Cortex of kidney (tissue), 1 donor: ENCODE results near the gene TXK.

Experiments
- DNase-seq: peaks from one replicate; lab custom pipeline; 2025; lab: John Stamatoyannopoulos, UW

The TXK gene

GRCh38 chr4:48051078-48051477 lies 83.0 kb downstream of the TXK start:
- DNase-seq: no peak

GRCh38 chr4:48049483-48049882 lies 84.6 kb downstream of the TXK start:
- DNase-seq: no peak

GRCh38 chr4:48047896-48048295 lies 86.2 kb downstream of the TXK start:
- DNase-seq: no peak

GRCh38 chr4:48047421-48047844 lies 86.6 kb downstream of the TXK start:
- no peak for DNase-seq

GRCh38 chr4:48046059-48046458 lies 88.0 kb downstream of the TXK start:
- no peak for DNase-seq

DNA sequence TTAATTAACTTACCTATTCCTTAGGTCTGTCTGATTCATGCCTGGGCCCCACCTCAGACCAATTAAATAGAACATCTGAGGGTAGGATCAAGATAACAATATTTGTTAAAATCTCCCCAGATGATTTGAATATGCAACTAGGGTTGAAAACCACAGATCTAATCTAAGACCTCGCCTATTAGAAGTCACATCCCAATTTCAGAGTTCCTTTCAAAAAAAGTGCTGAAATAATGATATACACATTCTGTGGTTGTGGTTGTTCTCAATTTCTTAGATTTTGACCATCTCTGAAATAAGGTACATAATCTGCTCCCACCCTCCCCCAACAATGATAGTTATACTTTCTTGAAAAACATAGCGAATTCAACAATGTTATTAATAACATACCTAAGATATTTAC lies 89.8 kb downstream of the TXK start:
- no peak for DNase-seq

DNA sequence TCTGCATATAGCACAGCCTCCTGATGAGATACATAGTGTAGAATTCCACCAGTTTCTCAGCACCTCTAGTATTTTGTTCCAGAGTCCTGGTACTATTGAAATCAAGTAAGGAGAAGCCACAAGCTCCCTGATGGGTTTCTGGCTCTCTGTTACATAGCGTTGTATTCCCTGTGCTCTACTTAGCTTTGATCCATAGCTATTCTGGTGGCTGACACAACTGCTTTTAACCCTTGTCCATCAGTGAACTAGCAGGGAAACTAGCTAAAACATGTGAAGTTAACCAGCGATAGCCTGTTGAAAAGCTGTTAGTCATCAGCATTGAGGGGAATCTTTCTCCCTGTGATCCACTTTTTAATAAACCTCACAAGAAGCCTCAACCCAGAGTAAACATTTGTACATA lies 90.5 kb downstream of the TXK start:
- no peak for DNase-seq

GRCh38 chr4:48042979-48043461 lies 91.0 kb downstream of the TXK start:
- no peak for DNase-seq

- DNase-seq: no peak
Measured at GRCh38 chr4:48041535-48042137, 92.4 kb downstream of the TXK start.

DNA sequence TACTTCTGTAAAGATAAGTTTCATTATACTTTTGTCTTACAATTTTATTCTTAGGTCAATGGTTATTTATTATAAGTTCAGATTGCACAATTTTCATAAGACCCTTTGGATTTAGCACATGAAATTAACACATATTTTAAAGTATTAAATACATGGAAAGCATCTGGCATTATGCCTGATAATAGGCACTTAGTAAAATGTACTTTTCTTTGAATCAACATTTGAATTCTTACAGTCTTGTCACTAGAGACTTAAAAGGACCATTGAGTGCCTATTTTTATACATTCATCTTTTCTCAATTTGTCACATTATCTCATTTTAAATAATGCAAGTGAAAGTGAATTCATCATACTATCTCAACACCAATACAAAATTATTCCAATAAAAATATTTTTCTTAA lies 94.5 kb downstream of the TXK start:
- DNase-seq: no peak

DNA sequence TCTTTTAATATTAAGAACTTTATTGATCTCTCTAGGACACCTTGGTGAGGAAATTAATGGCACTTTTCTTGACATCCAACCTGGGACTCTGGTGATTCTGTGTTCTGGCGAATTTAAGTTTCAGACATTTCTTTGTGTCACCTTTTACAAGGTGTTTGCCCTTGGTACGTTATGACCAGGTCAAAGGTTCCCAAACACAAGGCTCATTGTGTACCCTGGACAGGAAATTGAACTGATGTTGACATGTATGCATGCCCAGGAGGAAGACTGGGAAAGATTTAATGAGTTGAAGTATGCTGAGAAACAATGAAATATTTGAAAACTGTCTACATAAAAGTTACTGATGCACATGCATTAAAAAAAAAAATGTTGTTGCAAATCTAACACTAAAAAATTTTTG lies 95.4 kb downstream of the TXK start:
- no peak for DNase-seq

DNA sequence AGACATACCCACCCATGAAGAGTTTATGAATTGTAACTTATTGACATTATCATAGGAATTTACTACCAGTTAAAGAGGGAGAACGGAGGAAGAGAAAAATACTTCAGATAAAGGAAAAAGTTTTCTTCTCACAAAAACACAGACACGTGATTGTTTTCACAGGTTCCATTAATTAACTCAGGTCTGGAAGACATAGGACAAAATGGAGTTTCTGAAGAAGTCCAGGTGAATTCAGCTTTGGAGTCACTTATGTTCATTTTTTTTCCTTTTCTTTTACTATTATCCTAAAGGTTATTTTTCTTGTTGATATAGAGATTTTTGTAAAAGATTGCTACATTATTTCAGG lies 97.0 kb downstream of the TXK start:
- DNase-seq: no peak

- no peak for DNase-seq
Measured at GRCh38 chr4:48035952-48036351, 98.1 kb downstream of the TXK start.

- no peak for DNase-seq
Measured at GRCh38 chr4:48033825-48034413, 100.1 kb downstream of the TXK start.

DNA sequence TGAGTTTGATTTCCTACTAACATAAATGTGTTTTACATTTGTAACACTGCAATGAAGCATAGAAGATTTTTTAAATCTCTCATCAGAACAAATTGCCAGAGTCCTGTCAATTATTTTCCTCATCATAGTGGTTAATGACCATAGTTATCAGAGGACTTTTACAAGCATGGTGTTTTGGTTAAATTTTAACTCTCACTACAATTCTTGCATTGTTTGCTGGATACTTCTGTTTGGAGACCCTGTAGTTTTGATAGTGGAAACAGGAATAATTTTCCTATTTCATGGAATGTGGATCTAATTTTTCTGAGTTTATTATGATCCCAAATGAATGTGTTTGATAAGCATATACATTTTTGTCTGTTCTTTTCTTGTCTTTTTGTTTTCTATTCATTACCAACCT lies 100.6 kb downstream of the TXK start:
- DNase-seq: no peak

DNA sequence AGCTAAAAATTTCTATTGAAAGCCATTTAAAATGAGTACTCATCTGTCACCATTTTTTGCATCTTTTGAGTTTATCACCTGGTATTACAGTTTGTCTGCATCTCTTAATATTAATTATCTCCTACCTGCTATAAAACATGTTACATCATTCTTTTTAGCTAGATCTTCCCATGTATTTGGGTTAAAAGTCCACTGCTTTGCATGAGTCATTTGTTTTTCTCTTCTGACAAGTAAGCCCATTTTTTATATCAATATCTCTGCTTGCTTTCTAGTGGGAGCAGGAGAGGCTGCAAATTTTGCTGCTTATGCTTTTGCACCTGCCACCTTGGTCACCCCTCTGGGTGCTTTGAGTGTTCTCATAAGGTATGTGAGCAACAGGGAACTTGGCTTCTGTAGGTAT lies 101.3 kb downstream of the TXK start:
- DNase-seq: no peak

- DNase-seq: no peak
Measured at GRCh38 chr4:48031802-48032525, 102.1 kb downstream of the TXK start.

GRCh38 chr4:48030470-48030869 lies 103.6 kb downstream of the TXK start:
- DNase-seq: no peak

GRCh38 chr4:48028696-48029095 lies 105.4 kb downstream of the TXK start:
- DNase-seq: no peak

- DNase-seq: no peak
Measured at GRCh38 chr4:48027653-48028052, 106.4 kb downstream of the TXK start.

- DNase-seq: no peak
Measured at GRCh38 chr4:48025005-48025404, 109.0 kb downstream of the TXK start.

DNA sequence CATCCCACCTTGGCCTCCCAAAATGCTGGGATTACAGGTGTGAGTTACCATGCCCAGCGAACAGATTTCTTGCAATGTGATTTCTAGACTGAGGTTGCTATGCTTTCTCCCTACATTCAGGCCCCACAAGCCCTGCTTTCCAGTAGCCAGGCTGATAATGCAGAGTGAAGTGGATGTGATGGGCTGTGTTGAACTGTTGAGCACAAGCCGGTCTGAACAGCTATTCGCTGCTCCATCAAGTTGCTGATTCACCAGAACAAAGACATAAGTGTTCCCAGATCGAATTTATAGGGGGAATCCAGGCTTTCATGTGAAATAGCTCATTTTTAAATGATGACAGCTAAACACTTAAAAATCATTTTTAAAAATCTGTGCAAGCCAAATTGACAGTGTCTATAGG lies 109.5 kb downstream of the TXK start:
- no peak for DNase-seq

- DNase-seq: no peak
Measured at GRCh38 chr4:48022192-48022799, 111.8 kb downstream of the TXK start.
